Bronchial epithelial cell (primary cell): ENCODE results near the gene BFSP2. TPM values are rescaled to one million over a fixed set of nuclear protein-coding genes. Genes with fewer than 3 reads are reported as not detected.

Experiments used
- DNase-seq: peaks from one replicate; pipeline ENCODE4 v3.0.0-alpha.2; 2010; ENCODE audit warnings: low read depth
- FAIRE-seq: peaks from 2 replicates; lab custom pipeline; 2011; peaks lifted over from hg19 to GRCh38; lab: Jason Lieb, UNC
- H3K27me3 ChIP-seq: 2 replicates; pipeline ENCODE4 v1.5.1; 2011; ENCODE audit warnings: low read length; ENCODE audit not compliant: control insufficient read depth, insufficient read depth
- H3K36me3 ChIP-seq: 2 replicates; pipeline ENCODE4 v1.5.1; 2011; ENCODE audit warnings: low read length; ENCODE audit not compliant: control insufficient read depth, insufficient read depth
- H3K4me3 ChIP-seq: 2 replicates; pipeline ENCODE4 v1.5.1; 2011; ENCODE audit warnings: mild to moderate bottlenecking, low read depth, low read length, control low read depth
- CTCF ChIP-seq: IDR thresholded peaks from 2 replicates; pipeline ENCODE4 v1.5.1; 2011; ENCODE audit warnings: mild to moderate bottlenecking, moderate library complexity, low read length, control low read depth, inconsistent platforms; ENCODE audit not compliant: insufficient read depth, severe bottlenecking
- total RNA-seq: library from RNA; depleted of rRNA; stranded (reverse); fragments of >200 nt; gene quantifications from 2 replicates; pipeline ENCODE4 v1.2.1, GENCODE V29; 2014

BFSP2 gene
- total RNA-seq, result not detected in 2 replicates

GRCh38 chr3:133400006-133400515 is at the start of gene BFSP2:
BFSP2 (plus strand) TSS chr3:133400056; CDS start chr3:133400084, 28 bp downstream.
- Histone ChIP-seq H3K4me3 (no peak within 1 kb of the TSS), H3K36me3 (no peaks in the 10 kb centered on the region)
- TF ChIP-seq CTCF, result no peak

GRCh38 chr3:133354721-133355120 is 45.1 kb upstream of the BFSP2 start:
- TF ChIP-seq CTCF, result no peak

More at GRCh38 chr3:133400006-133400515, at the start of gene BFSP2:
- no peak for FAIRE-seq
- H3K27me3 ChIP-seq, result peaks cover 2% of the 10 kb centered on the region
- DNase-seq, result no peak

GRCh38 chr3:133360476-133360875 is 39.4 kb upstream of the BFSP2 start:
- no peak for FAIRE-seq
- H3K27me3 ChIP-seq, result no peaks in the 10 kb centered on the region
- H3K36me3 ChIP-seq, result no peaks in the 10 kb centered on the region
- no peak overlapping the region for H3K4me3 ChIP-seq
- TF ChIP-seq CTCF, result no peak
- no peak for DNase-seq

More at GRCh38 chr3:133354721-133355120, 45.1 kb upstream of the BFSP2 start:
- FAIRE-seq, result no peak
- no peak for DNase-seq
- Histone ChIP-seq H3K36me3 (no peaks in the 10 kb centered on the region), H3K4me3 (no peak overlapping the region), H3K27me3 (no peaks in the 10 kb centered on the region)

- Histone ChIP-seq H3K27me3 (no peaks in the 10 kb centered on the region), H3K36me3 (no peaks in the 10 kb centered on the region), H3K4me3 (no peak overlapping the region)
- DNase-seq (peak; percentile 66), FAIRE-seq (no peak)
- no peak for TF ChIP-seq CTCF
Measured at GRCh38 chr3:133361011-133361410, 38.8 kb upstream of the BFSP2 start.

- TF ChIP-seq CTCF, result no peak
- DNase-seq, result no peak
- no peaks in the 10 kb centered on the region for H3K27me3 ChIP-seq
- no peak for FAIRE-seq
- no peak overlapping the region for H3K4me3 ChIP-seq
- H3K36me3 ChIP-seq, result no peaks in the 10 kb centered on the region
Measured at GRCh38 chr3:133361435-133361834, 38.4 kb upstream of the BFSP2 start.

- TF ChIP-seq CTCF, result no peak
- FAIRE-seq (no peak), DNase-seq (no peak)
- no peaks in the 10 kb centered on the region for H3K36me3 ChIP-seq
- H3K27me3 ChIP-seq, result no peaks in the 10 kb centered on the region
- H3K4me3 ChIP-seq, result no peak overlapping the region
Measured at GRCh38 chr3:133362539-133362938, 37.3 kb upstream of the BFSP2 start.
